ENCODE results near the gene PSME4. TPM values are rescaled to one million over a fixed set of nuclear protein-coding genes. Genes with fewer than 3 reads are reported as not detected.
"Not testable (repeated sequence)": the region's sequence is repeated elsewhere in the genome, so short reads cannot be mapped to it uniquely, and the experiment has no call there.

Gene PSME4
- total RNA-seq, 8 experiments from 2014 or later: 28.7 to 143 (median 41.5) TPM

DNA sequence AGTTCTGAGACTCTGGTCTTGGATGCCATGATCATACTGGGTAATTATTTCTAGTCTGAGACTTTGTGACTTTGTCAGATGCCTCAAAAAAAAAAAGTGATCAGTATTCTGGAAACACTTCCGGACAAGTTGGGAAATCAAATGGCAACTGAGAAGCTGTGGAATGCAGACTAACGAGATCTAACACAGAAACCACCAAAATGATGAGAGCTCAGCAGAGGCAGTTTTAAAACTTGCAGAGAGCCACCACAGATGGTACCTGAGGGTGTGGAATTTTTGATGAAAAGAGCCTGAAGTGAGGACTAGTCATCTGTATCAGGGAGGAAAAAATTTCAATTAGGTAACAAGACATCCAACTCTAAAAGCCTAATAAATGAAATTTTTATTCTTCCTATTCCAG, 105.5 kb downstream of the PSME4 start:
- H3K27ac ChIP-seq: no peak overlapping the region
- H3K4me1 ChIP-seq (replicated peaks in 1 of 2): peaks cover 0 to 4% of the 10 kb centered on the region in 2 donors
- no peak for ATAC-seq (replicated peaks in 6 of 8)
- H3K4me3 ChIP-seq: no peak overlapping the region
- in situ Hi-C loops (cut with MboI; ENCODE audit: low pct_unique_long_range_greater_than_20kb in 2 of 9, low sequenced_read_pairs in 9 of 9, unreplicated experiment in 9 of 9): no loop called here
- WGBS, 10 experiments: 40 to 100% (median 93%) methylated on average over 1 to 2 of the region's 2 CpGs; no CpG with 5 or more reads in 2 of the 10 experiments

DNA sequence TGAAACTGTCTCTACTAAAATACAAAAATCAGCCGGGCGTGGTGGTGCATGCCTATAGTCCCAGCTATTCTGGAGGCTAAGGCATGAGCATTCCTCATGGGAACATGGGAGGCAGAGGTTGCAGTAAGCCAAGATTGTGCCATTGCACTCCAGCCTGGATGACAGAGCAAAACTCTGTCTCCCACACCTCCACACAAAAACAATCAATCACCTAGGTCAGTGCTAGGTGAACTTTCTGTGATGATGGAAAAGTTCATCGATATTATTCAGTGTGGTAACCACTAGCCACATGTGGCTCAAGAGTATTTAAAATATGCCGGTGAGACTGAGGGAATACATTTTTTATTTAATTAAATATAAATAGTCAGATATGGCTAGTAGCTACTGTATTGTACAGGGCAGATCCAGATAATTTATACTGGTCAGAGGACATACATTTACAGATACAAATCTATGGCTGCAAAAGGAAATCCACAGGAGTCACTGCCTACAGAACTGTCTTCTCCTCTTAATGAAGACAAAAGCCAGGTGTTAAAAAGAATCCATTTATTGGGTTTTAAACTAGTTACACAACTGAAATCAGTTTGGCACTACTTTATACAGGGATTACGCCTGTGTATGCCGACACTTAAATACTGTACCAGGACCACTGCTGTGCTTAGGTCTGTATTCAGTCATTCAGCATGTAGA, 107.1 kb downstream of the PSME4 start:
- no peak for ATAC-seq (replicated peaks in 6 of 8)
- Histone ChIP-seq H3K27ac (no peak overlapping the region), H3K4me3 (no peak overlapping the region), H3K4me1 (replicated peaks in 1 of 2) (peaks cover 0 to 4% of the 10 kb centered on the region in 2 donors)
- 94 to 100% (median 100%) methylated on average over 2 to 4 of the region's 6 CpGs; no CpG with 5 or more reads in 2 of the 10 experiments for WGBS, 10 experiments
- in situ Hi-C loops (cut with MboI; ENCODE audit: low pct_unique_long_range_greater_than_20kb in 2 of 9, low sequenced_read_pairs in 9 of 9, unreplicated experiment in 9 of 9): no loop called here

DNA sequence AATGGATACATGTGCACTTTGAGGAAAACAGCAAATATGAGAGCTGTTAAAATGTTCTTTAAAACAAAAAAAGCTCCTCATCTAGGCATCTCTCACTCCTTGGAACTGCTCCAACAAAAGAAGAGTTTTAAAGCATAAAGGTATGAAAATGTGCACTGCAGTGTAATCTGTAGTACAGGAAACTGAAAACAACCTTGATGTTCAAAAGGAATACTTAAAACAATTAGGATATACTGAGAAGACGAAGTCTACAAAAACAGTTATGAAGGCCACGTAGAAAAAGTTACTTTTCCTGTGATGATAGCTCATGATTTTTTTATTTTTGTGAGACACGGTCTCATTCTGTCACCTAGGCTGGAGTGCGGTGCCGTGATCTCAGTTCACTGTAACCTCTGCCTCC, 109.0 kb downstream of the PSME4 start:
- no peak for ATAC-seq (replicated peaks in 6 of 8)
- in situ Hi-C loops (cut with MboI; ENCODE audit: low pct_unique_long_range_greater_than_20kb in 2 of 9, low sequenced_read_pairs in 9 of 9, unreplicated experiment in 9 of 9): no loop called here
- WGBS, 10 experiments: 90 to 100% (median 95%) methylated on average over 2 to 5 of the region's 5 CpGs; no CpG with 5 or more reads in 2 of the 10 experiments
- Histone ChIP-seq H3K4me1 (replicated peaks in 1 of 2) (peaks cover 0 to 4% of the 10 kb centered on the region in 2 donors), H3K27ac (no peak overlapping the region), H3K4me3 (no peak overlapping the region)

DNA sequence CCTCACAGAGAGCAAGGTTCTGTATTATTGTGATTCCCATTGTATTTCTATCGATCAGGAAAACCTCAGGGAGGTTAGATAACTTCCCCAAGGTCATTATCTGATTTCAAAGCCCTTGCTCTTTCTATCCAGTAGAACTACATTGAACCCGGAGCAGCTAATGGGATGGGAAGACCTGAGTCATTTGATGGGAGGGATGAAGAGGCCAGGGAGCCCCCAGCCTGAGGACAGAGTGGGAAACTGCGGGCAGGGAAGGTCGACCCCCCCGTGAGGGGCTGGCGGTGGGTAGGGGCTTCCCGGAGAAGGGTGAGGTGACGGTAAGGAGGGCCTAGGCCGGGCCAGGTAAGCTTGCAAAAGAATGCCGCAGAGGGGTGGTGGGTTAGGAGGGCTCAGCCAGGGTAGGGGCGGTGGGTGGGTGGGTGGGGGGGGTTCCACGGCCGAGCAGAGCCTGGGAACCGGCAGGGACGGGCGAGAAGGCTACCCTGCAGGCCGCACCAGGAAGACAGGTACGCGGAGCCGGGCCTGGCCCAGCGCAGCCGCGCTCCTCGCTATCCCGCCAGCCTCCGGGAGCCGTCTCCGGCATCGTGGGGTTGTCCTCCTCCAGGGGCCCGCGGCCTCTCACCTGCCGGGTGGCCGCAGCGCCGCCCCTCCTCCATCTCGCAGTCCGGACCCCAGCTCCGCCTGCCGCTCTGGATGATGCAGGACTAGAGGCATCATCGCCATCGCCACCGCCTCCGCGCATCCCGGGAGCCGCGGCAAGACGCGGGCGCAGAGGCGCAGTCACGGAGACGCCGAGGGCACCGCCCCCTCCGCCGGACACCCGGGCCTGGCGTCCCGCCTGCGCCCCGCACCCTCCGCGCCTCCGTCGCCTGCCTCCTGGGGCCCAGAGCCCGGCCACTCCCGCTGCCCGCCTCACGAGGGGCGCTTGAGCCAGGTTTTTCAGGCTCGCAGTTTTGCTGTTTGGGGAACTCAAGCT, 111.3 kb downstream of the PSME4 start, which contains the start of gene GPR75:
GPR75 (minus strand) TSS at position 762 of the 976 bp plus-strand sequence. CDS start 5,211 bp downstream, outside the sequence.
- 59 to 100% (median 79%) methylated on average over 1 to 8 of the region's 72 CpGs; no CpG with 5 or more reads in 6 of the 10 experiments for WGBS, 10 experiments
- Histone ChIP-seq H3K4me1 (replicated peaks in 1 of 2) (no peaks in the 10 kb centered on the region), H3K4me3 (no peak within 1 kb of the TSS), H3K27ac (no peak within 1 kb of the TSS)
- ATAC-seq (replicated peaks in 6 of 8): peak; percentile 7 to 74 (median 64)
- in situ Hi-C loops (cut with MboI; ENCODE audit: low pct_unique_long_range_greater_than_20kb in 2 of 9, low sequenced_read_pairs in 9 of 9, unreplicated experiment in 9 of 9): no loop called here

DNA sequence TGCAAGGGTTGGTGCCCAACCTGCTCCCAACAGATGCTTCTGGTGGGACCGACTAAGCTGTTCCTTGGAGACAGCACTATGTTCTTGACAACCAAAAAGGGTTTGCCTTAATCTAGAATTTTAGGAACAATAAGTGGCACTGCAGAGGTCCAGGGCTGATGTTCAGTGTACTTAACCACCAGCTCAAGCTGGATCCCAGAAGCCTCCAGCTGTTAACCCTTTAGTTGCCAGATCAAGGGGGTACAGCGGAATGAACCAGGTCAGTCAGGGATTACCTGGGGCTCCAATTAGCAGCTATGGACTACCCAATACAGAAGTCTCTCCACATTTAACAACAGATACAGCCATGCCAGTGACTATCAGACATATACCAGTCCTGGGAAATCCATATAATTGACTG, 114.5 kb downstream of the PSME4 start:
- 76 to 100% (median 90%) methylated on average over 1 to 2 of the region's 2 CpGs; no CpG with 5 or more reads in 3 of the 10 experiments for WGBS, 10 experiments
- in situ Hi-C loops (cut with MboI; ENCODE audit: low pct_unique_long_range_greater_than_20kb in 2 of 9, low sequenced_read_pairs in 9 of 9, unreplicated experiment in 9 of 9): no loop called here
- H3K4me3 ChIP-seq: no peak overlapping the region
- peak in 1 of 8 experiments; percentile 29 for ATAC-seq (replicated peaks in 6 of 8)
- H3K27ac ChIP-seq: no peak overlapping the region
- no peaks in the 10 kb centered on the region for H3K4me1 ChIP-seq (replicated peaks in 1 of 2)

DNA sequence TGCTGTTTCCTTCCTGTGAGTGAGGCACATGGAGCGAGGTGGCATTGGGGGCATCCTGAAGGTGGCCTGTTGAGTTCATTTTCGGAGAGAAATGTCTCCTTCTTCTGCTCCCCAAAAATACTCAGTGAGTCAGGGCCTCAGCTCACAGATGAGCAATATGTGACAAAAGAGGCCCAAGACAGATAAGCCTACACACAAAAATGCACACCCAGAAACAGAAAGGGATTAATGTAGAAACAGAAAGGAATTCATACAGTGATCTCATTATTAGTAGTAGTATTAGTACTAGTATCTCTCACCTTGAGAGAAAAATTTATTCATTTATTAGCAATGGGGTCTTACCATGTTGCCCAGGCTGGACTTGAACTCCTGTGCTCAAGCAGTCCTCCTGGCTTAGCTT, 116.1 kb downstream of the PSME4 start:
- Histone ChIP-seq H3K27ac (no peak overlapping the region), H3K4me1 (replicated peaks in 1 of 2) (no peaks in the 10 kb centered on the region), H3K4me3 (no peak overlapping the region)
- WGBS, 10 experiments: 92 to 100% (median 96%) methylated on average over 1 to 2 of the region's 2 CpGs; no CpG with 5 or more reads in 6 of the 10 experiments
- no peak for ATAC-seq (replicated peaks in 6 of 8)
- in situ Hi-C loops (cut with MboI; ENCODE audit: low pct_unique_long_range_greater_than_20kb in 2 of 9, low sequenced_read_pairs in 9 of 9, unreplicated experiment in 9 of 9): no loop called here

DNA sequence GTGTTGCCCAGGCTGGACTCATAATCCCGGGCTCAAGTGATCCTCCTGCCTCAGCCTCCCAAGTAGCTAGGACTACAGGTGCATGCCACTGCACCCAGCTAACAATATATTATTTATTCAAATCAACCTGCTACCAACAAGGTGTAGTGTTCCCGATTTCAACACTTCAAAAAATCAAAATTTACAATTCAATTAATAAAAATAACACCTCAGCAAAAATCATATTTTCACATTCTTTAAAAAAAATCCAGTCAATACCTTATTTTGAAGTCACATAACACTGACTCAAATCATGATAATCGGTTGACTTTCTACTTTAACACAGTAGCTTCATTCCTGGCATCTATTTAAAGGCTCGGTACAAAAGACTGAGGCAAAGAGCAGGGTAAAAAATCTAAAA, 118.3 kb downstream of the PSME4 start:
- no peak overlapping the region for H3K27ac ChIP-seq
- no peaks in the 10 kb centered on the region for H3K4me1 ChIP-seq (replicated peaks in 1 of 2)
- WGBS, 10 experiments: 84 to 100% (median 94%) methylated on average over 2 to 4 of the region's 4 CpGs
- in situ Hi-C loops (cut with MboI; ENCODE audit: low pct_unique_long_range_greater_than_20kb in 2 of 9, low sequenced_read_pairs in 9 of 9, unreplicated experiment in 9 of 9): no loop called here
- no peak for ATAC-seq (replicated peaks in 6 of 8)
- no peak overlapping the region for H3K4me3 ChIP-seq

DNA sequence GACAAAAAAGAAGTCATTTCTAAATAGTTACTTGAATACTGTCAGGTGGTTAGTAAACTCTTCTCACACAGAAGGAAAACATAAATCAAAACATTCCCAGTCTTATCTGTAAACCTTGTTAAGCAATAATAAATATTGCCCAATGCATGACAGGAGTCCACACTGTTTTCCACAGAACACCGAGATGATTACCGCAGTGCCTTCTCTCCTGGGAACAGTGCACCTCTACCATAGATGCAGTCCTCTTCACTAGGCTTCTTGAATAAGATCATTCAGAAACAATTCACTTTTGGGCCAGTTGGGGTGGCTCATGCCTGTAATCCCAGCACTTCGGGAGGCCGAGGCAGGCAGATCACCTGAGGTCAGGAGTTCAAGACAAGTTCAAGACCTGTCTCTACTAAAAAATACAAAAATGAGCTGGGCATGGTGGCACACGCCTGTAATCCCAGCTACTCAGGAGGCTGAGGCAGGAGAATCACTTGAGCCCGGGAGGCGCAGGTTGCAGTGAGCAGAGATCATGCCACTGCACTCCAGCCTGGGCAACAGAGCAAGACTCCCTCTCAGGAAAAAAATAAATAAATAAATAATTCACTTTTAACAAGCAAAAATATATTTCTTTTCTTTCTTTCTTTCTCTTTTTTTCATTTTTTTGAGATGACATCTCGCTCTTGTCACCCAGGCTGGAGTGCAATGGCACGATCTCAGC, 119.6 kb downstream of the PSME4 start:
- in situ Hi-C loops (cut with MboI; ENCODE audit: low pct_unique_long_range_greater_than_20kb in 2 of 9, low sequenced_read_pairs in 9 of 9, unreplicated experiment in 9 of 9); ATAC-seq (replicated peaks in 6 of 8); H3K4me1 ChIP-seq (replicated peaks in 1 of 2); H3K27ac ChIP-seq; H3K4me3 ChIP-seq: not testable (repeated sequence)
- WGBS, 10 experiments: 65 to 100% (median 95%) methylated on average over 2 to 9 of the region's 9 CpGs

DNA sequence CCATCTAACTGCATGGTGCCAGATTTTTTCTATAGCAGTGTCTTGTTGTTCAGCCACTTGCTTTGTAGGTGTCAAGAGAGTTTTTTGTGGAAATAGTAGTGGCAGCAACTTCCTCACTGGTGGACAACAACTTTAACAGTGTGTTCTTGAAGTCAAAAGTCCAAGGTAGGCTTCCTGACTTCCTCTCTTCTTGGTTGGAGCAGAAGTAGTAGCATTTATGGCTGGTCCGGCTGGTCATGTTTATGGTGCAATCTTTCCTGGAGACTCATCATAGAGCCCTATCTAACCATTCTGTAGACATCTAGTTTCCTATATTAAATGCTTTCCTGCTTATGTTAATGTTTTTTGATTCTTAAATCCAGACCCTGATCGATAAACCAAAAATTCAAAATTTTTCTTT, 122.7 kb downstream of the PSME4 start:
- no peak for ATAC-seq (replicated peaks in 6 of 8)
- H3K4me1 ChIP-seq (replicated peaks in 1 of 2): no peaks in the 10 kb centered on the region
- H3K27ac ChIP-seq: no peak overlapping the region
- 90 to 100% (median 100%) methylated on average over 1 to 2 of the region's 2 CpGs for WGBS, 10 experiments
- in situ Hi-C loops (cut with MboI; ENCODE audit: low pct_unique_long_range_greater_than_20kb in 2 of 9, low sequenced_read_pairs in 9 of 9, unreplicated experiment in 9 of 9): no loop called here
- no peak overlapping the region for H3K4me3 ChIP-seq

DNA sequence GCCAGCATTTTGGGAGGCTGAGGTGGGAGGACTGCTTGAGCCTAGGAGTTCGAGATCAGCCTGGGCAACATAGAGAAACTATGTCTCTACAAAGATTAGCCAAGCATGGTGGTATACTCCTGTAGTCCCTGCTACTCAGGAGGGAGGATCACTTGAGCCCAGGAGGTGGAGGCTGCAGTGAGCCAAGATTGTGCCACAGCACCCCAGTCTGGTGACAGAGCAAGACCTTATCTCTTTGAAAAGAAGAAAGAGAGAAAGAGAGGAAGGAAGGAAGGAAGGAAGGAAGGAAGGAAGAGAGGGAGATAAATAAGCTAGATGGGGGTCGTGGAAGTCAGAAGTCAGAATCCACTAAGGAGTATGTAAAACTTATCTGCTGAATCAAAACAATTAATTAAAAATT, 127.2 kb downstream of the PSME4 start:
- H3K4me3 ChIP-seq: no peak overlapping the region
- 39 to 100% (median 74%) methylated on average over 1 to 2 of the region's 2 CpGs; no CpG with 5 or more reads in 1 of the 10 experiments for WGBS, 10 experiments

DNA sequence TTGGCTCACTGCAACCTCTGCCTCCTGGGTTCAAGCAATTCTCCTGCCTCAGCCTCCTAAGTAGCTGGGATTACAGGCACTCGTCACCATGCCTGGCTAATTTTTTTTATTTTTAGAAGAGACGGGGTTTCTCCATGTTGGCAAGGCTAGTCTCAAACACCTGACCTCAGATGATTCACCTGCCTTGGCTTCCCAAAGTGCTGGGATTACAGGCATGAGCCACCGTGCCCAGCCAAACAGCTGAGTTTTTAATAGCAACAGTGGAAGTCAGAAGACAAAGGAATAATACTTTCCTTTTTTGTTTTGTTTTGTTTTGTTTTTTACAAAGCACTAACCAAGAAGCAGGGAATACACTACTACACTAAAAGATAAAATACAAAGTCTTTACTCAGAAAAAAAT, 127.9 kb downstream of the PSME4 start:
- in situ Hi-C loops (cut with MboI; ENCODE audit: low pct_unique_long_range_greater_than_20kb in 2 of 9, low sequenced_read_pairs in 9 of 9, unreplicated experiment in 9 of 9): no loop called here
- no peak for ATAC-seq (replicated peaks in 6 of 8)
- WGBS, 10 experiments: 48 to 100% (median 83%) methylated on average over 1 to 2 of the region's 3 CpGs; no CpG with 5 or more reads in 5 of the 10 experiments
- H3K4me1 ChIP-seq (replicated peaks in 1 of 2): no peaks in the 10 kb centered on the region
- H3K4me3 ChIP-seq: no peak overlapping the region
- H3K27ac ChIP-seq: no peak overlapping the region

More for the DNA sequence above, 127.2 kb downstream of the PSME4 start:
- peak in 1 of 8 experiments; percentile 23 for ATAC-seq (replicated peaks in 6 of 8)
- H3K4me1 ChIP-seq (replicated peaks in 1 of 2): no peaks in the 10 kb centered on the region
- in situ Hi-C loops (cut with MboI; ENCODE audit: low pct_unique_long_range_greater_than_20kb in 2 of 9, low sequenced_read_pairs in 9 of 9, unreplicated experiment in 9 of 9): no loop called here
- H3K27ac ChIP-seq: no peak overlapping the region

DNA sequence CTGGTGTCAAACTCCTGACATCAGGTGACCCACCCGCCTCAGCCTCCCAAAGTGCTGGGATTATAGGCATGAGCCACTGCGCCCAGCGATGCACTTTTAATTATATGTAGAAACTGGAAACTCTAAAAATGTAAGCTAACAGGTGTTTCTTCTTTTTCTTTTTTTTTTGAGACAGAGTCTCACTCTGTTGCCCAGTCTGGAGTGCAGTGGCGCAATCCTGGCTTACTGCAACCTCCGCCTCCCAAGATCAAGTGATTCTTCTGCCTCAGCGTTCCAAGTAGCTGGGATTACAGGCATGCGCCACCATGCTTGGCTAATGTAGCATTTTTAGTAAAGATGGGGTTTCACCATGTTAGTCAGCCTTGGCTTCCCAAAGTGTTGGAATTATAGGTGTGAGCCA, 129.1 kb downstream of the PSME4 start:
- ATAC-seq (replicated peaks in 6 of 8); H3K4me1 ChIP-seq (replicated peaks in 1 of 2); in situ Hi-C loops (cut with MboI; ENCODE audit: low pct_unique_long_range_greater_than_20kb in 2 of 9, low sequenced_read_pairs in 9 of 9, unreplicated experiment in 9 of 9); H3K27ac ChIP-seq; H3K4me3 ChIP-seq: not testable (repeated sequence)
- WGBS, 10 experiments: 89 to 100% (median 97%) methylated on average over 2 to 7 of the region's 7 CpGs; no CpG with 5 or more reads in 1 of the 10 experiments
